Prostate gland (tissue), 2 donors: ENCODE data around the gene ALDOB. TPM values are rescaled to one million over a fixed set of nuclear protein-coding genes. Genes with fewer than 3 reads are reported as not detected.
A peak's percentile ranks its signal among the peaks of the same experiment; 100 is the strongest.

Source experiments
- DNase-seq: peaks from one replicate; pipeline ENCODE4 v3.0.0-alpha.2; 2019; ENCODE audit warnings: low spot score
- H3K27ac ChIP-seq, 2 donors: fragments of 200-600 bp; sonication (generic); 2 replicates each; pipeline ENCODE4 v1.5.1; 2017 to 2019
- H3K27me3 ChIP-seq: fragments of 200-600 bp; sonication (generic); replicated peaks from 2 replicates; pipeline ENCODE4 v1.5.1; 2019; ENCODE audit not compliant: insufficient read depth
- H3K36me3 ChIP-seq, 2 donors: fragments of 200-600 bp; sonication (generic); 1 replicate in 1 of 2; 2 replicates in 1 of 2; pipeline versions ENCODE4 v1.5.1 to v1.8.1; 2017 to 2019
- H3K4me1 ChIP-seq: fragments of 200-600 bp; sonication (generic); replicated peaks from 2 replicates; pipeline ENCODE4 v1.5.1; 2019
- H3K4me3 ChIP-seq, 2 donors: fragments of 200-600 bp; sonication (generic); 2 replicates each; pipeline ENCODE4 v1.5.1; 2017 to 2019
- H3K9me3 ChIP-seq: fragments of 200-600 bp; sonication (generic); 2 replicates; pipeline ENCODE4 v1.5.1; 2017
- POLR2A ChIP-seq: fragments of 450-650 bp; IDR thresholded peaks from one replicate; pipeline ENCODE4 v1.6.1; 2016; ENCODE audit warnings: antibody characterized with exemption, mild to moderate bottlenecking
- POLR2AphosphoS5 ChIP-seq: sonication (generic); formaldehyde crosslinking; IDR thresholded peaks from one replicate; pipeline ENCODE4 v1.6.1; 2017; ENCODE audit warnings: antibody characterized with exemption
- WGBS: methylation state at CpG from one replicate; pipeline ENCODE4 v1.1.5; 2018; 5-methylcytosine and 5-hydroxymethylcytosine counted together
- intact Hi-C: fragments of 100-400 bp; cut with DNase I; formaldehyde crosslinking; loops from one replicate; pipeline ENCODE4 v1.14.2; 2022
- total RNA-seq, 2 donors: library from RNA; depleted of rRNA; stranded (reverse); fragments of >200 nt; gene quantifications; one replicate each; pipeline ENCODE4 v1.1.0, GENCODE V29; 2016
- TF ChIP-seq, protein P1 (sequence below), 4 experiments: fragments of 200-600 bp in 2 of 4; fragments of 450-650 bp in 2 of 4; sonication (generic) in 2 of 4; IDR thresholded peaks; 1 replicate in 3 of 4; 2 replicates in 1 of 4; pipeline ENCODE4 v1.5.1; 2016 to 2019; ENCODE audit warnings: antibody characterized with exemption in 4 of 4, mild to moderate bottlenecking in 2 of 4, moderate library complexity in 2 of 4

Gene ALDOB
- total RNA-seq, 2 donors from 2014 or later, result not detected

- Histone ChIP-seq H3K4me1 (no peaks in the 10 kb centered on the region), H3K36me3 (no peaks in the 10 kb centered on the region), H3K9me3 (no peaks in the 10 kb centered on the region), H3K27ac (no peak overlapping the region), H3K4me3 (no peak overlapping the region), H3K27me3 (no peaks in the 10 kb centered on the region)
- TF ChIP-seq, protein P1, sequence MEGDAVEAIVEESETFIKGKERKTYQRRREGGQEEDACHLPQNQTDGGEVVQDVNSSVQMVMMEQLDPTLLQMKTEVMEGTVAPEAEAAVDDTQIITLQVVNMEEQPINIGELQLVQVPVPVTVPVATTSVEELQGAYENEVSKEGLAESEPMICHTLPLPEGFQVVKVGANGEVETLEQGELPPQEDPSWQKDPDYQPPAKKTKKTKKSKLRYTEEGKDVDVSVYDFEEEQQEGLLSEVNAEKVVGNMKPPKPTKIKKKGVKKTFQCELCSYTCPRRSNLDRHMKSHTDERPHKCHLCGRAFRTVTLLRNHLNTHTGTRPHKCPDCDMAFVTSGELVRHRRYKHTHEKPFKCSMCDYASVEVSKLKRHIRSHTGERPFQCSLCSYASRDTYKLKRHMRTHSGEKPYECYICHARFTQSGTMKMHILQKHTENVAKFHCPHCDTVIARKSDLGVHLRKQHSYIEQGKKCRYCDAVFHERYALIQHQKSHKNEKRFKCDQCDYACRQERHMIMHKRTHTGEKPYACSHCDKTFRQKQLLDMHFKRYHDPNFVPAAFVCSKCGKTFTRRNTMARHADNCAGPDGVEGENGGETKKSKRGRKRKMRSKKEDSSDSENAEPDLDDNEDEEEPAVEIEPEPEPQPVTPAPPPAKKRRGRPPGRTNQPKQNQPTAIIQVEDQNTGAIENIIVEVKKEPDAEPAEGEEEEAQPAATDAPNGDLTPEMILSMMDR (IDR thresholded peaks at IDR 0.05), result no peak
- TF ChIP-seq POLR2A (no peak), POLR2AphosphoS5 (no peak)
- DNase-seq, result no peak
- 85% methylated on average over 3 of the region's 3 CpGs for WGBS
- intact Hi-C loops, result no loop called here
Observed at GRCh38 chr9:101467690-101468089, 32.1 kb upstream of the ALDOB start.

DNA sequence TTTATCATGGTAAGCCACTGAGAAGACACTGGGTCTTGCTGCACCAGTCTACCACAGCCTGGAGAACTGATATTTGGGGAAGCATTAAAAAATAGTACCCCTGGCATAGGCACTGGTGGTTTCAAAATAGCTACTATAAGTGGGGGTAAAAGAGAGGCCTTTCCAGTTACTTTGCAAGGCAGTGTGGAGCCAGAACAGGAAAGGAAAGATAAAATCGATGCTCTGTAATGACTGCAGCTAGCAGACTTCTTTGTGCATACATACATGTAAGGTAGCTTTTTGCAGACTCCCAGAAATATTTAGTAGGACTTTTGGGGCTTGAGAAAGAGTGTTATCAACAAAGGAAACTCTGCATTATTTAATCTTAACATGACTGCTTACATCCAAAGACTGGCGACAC, 31.3 kb upstream of the ALDOB start:
- Histone ChIP-seq H3K27ac (no peak overlapping the region), H3K4me1 (no peaks in the 10 kb centered on the region), H3K36me3 (no peaks in the 10 kb centered on the region), H3K9me3 (no peaks in the 10 kb centered on the region), H3K4me3 (no peak overlapping the region), H3K27me3 (no peaks in the 10 kb centered on the region)
- no peak for DNase-seq
- intact Hi-C loops, result no loop called here
- TF ChIP-seq POLR2AphosphoS5, result no peak
- TF ChIP-seq POLR2A, result no peak
- TF ChIP-seq, protein P1 (IDR thresholded peaks at IDR 0.05), result no peak
- 94% methylated on average over 2 of the region's 2 CpGs for WGBS

DNA sequence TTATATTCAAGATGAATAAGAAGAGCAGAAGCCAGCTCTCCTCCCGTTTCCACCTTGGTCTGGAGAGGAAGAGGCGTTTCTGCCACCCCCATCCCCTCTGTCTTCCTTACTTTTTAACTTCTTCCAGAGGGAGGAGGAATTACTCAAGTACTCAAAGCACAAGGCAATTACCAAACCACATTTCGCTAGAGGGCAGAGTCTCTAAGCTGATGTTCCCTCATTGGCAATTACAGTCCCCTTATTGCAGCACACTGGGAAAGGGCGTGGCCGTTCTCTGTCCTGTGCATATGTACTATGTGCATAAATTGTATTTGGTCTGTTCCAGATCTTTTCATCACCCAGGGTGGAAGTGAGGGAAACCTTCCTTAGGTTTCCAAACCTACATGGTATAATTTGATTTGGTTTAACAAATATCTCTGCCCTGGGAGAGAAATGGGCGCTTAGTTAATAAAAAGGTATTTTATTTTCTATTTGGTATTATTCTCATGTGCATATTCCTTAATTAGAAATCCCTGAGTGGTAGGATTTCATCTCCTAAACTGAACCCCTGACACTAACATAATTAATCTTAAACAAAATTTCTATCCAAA, 29.8 kb upstream of the ALDOB start:
- WGBS, result 25% methylated on average over 6 of the region's 6 CpGs
- Histone ChIP-seq H3K9me3 (no peaks in the 10 kb centered on the region), H3K36me3 (no peaks in the 10 kb centered on the region), H3K4me1 (no peaks in the 10 kb centered on the region), H3K27me3 (no peaks in the 10 kb centered on the region), H3K27ac (no peak overlapping the region), H3K4me3 (no peak overlapping the region)
- peak; percentile 71 for DNase-seq
- intact Hi-C loops, result no loop called here
- TF ChIP-seq POLR2AphosphoS5, result peak; percentile 58
- TF ChIP-seq, protein P1 (IDR thresholded peaks at IDR 0.05), result peak in 3 of 4 experiments; percentile 36 to 57 (median 55)
- TF ChIP-seq POLR2A, result no peak

DNA sequence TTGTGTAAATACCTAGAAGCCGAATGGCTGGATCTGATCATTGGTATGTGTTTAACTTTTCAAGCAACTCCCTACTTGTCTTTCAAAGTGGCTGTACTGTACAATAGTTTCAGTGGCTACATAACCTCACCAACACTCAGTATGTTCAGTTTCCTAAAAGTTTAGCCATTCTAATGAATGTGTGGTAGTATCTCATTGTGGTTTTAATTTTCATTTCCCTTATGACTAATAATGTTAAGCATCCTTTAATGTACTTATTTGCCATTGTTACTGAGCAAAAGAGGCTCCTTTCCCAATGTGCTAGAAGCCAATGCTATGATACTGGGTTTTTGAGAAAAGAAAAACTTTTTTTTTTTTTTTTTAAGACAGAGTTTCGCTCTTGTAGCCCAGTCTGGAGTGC, 27.8 kb upstream of the ALDOB start:
- intact Hi-C loops, result no loop called here
- no peaks in the 10 kb centered on the region for H3K4me1 ChIP-seq
- TF ChIP-seq POLR2A, result no peak
- no peak for TF ChIP-seq POLR2AphosphoS5
- TF ChIP-seq, protein P1 (IDR thresholded peaks at IDR 0.05), result no peak
- H3K36me3 ChIP-seq, result no peaks in the 10 kb centered on the region
- 70% methylated on average over 2 of the region's 2 CpGs for WGBS
- no peaks in the 10 kb centered on the region for H3K9me3 ChIP-seq
- H3K27me3 ChIP-seq, result no peaks in the 10 kb centered on the region
- no peak for DNase-seq
- no peak overlapping the region for H3K4me3 ChIP-seq
- no peak overlapping the region for H3K27ac ChIP-seq

DNA sequence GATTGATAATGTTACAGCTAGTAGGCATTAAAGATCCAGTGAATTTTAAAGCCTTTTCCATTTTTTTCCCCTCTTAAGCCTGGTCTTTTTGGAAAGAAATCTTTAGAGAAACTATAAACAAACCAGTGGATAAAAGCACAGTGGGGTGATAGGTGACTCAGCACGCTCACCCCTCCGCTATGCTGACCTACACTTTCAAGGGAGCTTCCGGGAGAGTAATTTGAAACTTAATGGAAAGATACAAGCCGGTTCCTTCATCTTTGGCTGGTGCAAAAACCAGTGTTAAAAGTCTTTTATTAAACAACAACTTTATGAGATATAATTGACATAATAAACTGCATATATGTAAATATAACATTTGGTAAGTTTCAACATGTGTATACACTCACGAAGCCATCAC, 27.0 kb upstream of the ALDOB start:
- no peaks in the 10 kb centered on the region for H3K9me3 ChIP-seq
- intact Hi-C loops, result no loop called here
- 45% methylated on average over 5 of the region's 5 CpGs for WGBS
- H3K4me1 ChIP-seq, result no peaks in the 10 kb centered on the region
- no peaks in the 10 kb centered on the region for H3K36me3 ChIP-seq
- no peaks in the 10 kb centered on the region for H3K27me3 ChIP-seq
- no peak for TF ChIP-seq POLR2AphosphoS5
- TF ChIP-seq, protein P1 (IDR thresholded peaks at IDR 0.05), result no peak
- TF ChIP-seq POLR2A, result no peak
- H3K4me3 ChIP-seq, result no peak overlapping the region
- DNase-seq, result no peak
- no peak overlapping the region for H3K27ac ChIP-seq
